Thyroid gland (tissue), 4 donors: ENCODE results near the gene KMO. TPM values are rescaled to one million over a fixed set of nuclear protein-coding genes. Genes with fewer than 3 reads are reported as not detected.

Source experiments
- DNase-seq, 2 donors: peaks; one replicate each; pipeline ENCODE4 v3.0.0-alpha.2; 2019
- H3K27ac ChIP-seq, 3 donors: fragments of 200-600 bp; sonication (generic); 1 replicate in 2 of 3; 2 replicates in 1 of 3; pipeline ENCODE4 v1.5.1; 2016 to 2019; ENCODE audit warnings: mild to moderate bottlenecking in 1 of 3, moderate library complexity in 1 of 3
- H3K27me3 ChIP-seq: fragments of 200-600 bp; sonication (generic); one replicate; pipeline ENCODE4 v1.5.1; 2019
- H3K36me3 ChIP-seq, 2 donors: fragments of 200-600 bp; sonication (generic); one replicate each; pipeline ENCODE4 v1.5.1; 2016 to 2019
- H3K4me1 ChIP-seq, 2 donors: fragments of 200-600 bp; sonication (generic); one replicate each; pipeline ENCODE4 v1.5.1; 2017 to 2019
- H3K4me3 ChIP-seq, 3 donors: fragments of 200-600 bp; sonication (generic); replicated peaks in 1 of 3; 1 replicate in 2 of 3; 2 replicates in 1 of 3; pipeline ENCODE4 v1.5.1; 2016; ENCODE audit warnings: mild to moderate bottlenecking in 1 of 3
- H3K9me3 ChIP-seq: fragments of 200-600 bp; sonication (generic); one replicate; pipeline ENCODE4 v1.5.1; 2017
- CTCF ChIP-seq, 6 experiments: fragments of 200-600 bp in 3 of 6; fragments of 450-650 bp in 3 of 6; sonication (generic) in 3 of 6; IDR thresholded peaks; one replicate each; pipeline ENCODE4 v1.5.1; 2016 to 2019; ENCODE audit warnings: antibody characterized with exemption in 6 of 6, mild to moderate bottlenecking in 2 of 6, inconsistent platforms in 1 of 6, moderate library complexity in 1 of 6
- POLR2A ChIP-seq, 2 donors: fragments of 450-650 bp; IDR thresholded peaks; one replicate each; pipeline ENCODE4 v1.6.1; 2017; ENCODE audit warnings: antibody characterized with exemption in 2 of 2, mild to moderate bottlenecking in 2 of 2, moderate library complexity in 1 of 2
- WGBS, 2 donors: methylation state at CpG; one replicate each; pipeline ENCODE4 v1.1.5; 2017; 5-methylcytosine and 5-hydroxymethylcytosine counted together
- intact Hi-C: fragments of 100-400 bp; cut with DNase I; formaldehyde crosslinking; loops from one replicate; pipeline ENCODE4 v1.15.1; 2023
- total RNA-seq, 4 donors: library from RNA; depleted of rRNA; stranded (reverse); fragments of >200 nt; gene quantifications; one replicate each; pipeline ENCODE4 v1.2.3, GENCODE V29; 2016

KMO gene
- total RNA-seq, 4 donors from 2014 or later: 0.27 to 2.3 (median 0.39) TPM; not detected in 1

GRCh38 chr1:241533326-241534115 lies 1.3 kb downstream of the KMO start:
- no peaks in the 10 kb centered on the region for H3K27me3 ChIP-seq
- no peak overlapping the region for H3K4me3 ChIP-seq
- 81 to 86% methylated on average over 5 of the region's 5 CpGs for WGBS, 2 donors
- no peak overlapping the region for H3K27ac ChIP-seq
- no peaks in the 10 kb centered on the region for H3K4me1 ChIP-seq
- intact Hi-C loops: loop anchor here (5.0 kb wide), 1 partner anchor 109 kb away; the partner anchor contains the start of genes CHML and OPN3
- TF ChIP-seq POLR2A (IDR thresholded peaks at IDR 0.05) (no peak), CTCF (IDR thresholded peaks at IDR 0.05) (no peak)
- no peaks in the 10 kb centered on the region for H3K9me3 ChIP-seq
- no peak for DNase-seq
- H3K36me3 ChIP-seq: no peaks in the 10 kb centered on the region

GRCh38 chr1:241536304-241536703 lies 4.1 kb downstream of the KMO start:
- intact Hi-C loops: no loop called here
- H3K36me3 ChIP-seq: no peaks in the 10 kb centered on the region
- no peaks in the 10 kb centered on the region for H3K9me3 ChIP-seq
- no peak for TF ChIP-seq POLR2A (IDR thresholded peaks at IDR 0.05)
- TF ChIP-seq CTCF (IDR thresholded peaks at IDR 0.05): no peak
- WGBS, 2 donors: 59 to 67% methylated on average over 1 of the region's 1 CpG
- no peak overlapping the region for H3K4me3 ChIP-seq
- no peaks in the 10 kb centered on the region for H3K4me1 ChIP-seq
- DNase-seq: no peak
- no peak overlapping the region for H3K27ac ChIP-seq
- no peaks in the 10 kb centered on the region for H3K27me3 ChIP-seq

- no peak for DNase-seq
Observed at GRCh38 chr1:241536969-241537368, 4.8 kb downstream of the KMO start.

GRCh38 chr1:241542199-241542907 lies 10.2 kb downstream of the KMO start:
- no peaks in the 10 kb centered on the region for H3K4me1 ChIP-seq
- TF ChIP-seq POLR2A (IDR thresholded peaks at IDR 0.05): no peak
- no peak for TF ChIP-seq CTCF (IDR thresholded peaks at IDR 0.05)
- 84 to 88% methylated on average over 7 of the region's 7 CpGs for WGBS, 2 donors
- H3K4me3 ChIP-seq: no peak overlapping the region
- DNase-seq: no peak
- intact Hi-C loops: no loop called here
- H3K27me3 ChIP-seq: no peaks in the 10 kb centered on the region
- H3K27ac ChIP-seq: no peak overlapping the region
- no peaks in the 10 kb centered on the region for H3K9me3 ChIP-seq
- H3K36me3 ChIP-seq: no peaks in the 10 kb centered on the region

More at GRCh38 chr1:241536969-241537368, 4.8 kb downstream of the KMO start:
- H3K27ac ChIP-seq: no peak overlapping the region
- intact Hi-C loops: no loop called here
- H3K36me3 ChIP-seq: no peaks in the 10 kb centered on the region
- H3K9me3 ChIP-seq: no peaks in the 10 kb centered on the region
- 85 to 87% methylated on average over 2 of the region's 2 CpGs for WGBS, 2 donors
- H3K4me3 ChIP-seq: no peak overlapping the region
- no peaks in the 10 kb centered on the region for H3K4me1 ChIP-seq
- TF ChIP-seq CTCF (IDR thresholded peaks at IDR 0.05) (no peak), POLR2A (IDR thresholded peaks at IDR 0.05) (no peak)
- H3K27me3 ChIP-seq: no peaks in the 10 kb centered on the region

GRCh38 chr1:241548008-241548407 lies 15.8 kb downstream of the KMO start:
- DNase-seq: no peak
- no peaks in the 10 kb centered on the region for H3K27me3 ChIP-seq
- H3K4me1 ChIP-seq: no peaks in the 10 kb centered on the region
- no peaks in the 10 kb centered on the region for H3K9me3 ChIP-seq
- H3K27ac ChIP-seq: no peak overlapping the region
- no peak overlapping the region for H3K4me3 ChIP-seq
- 62 to 82% methylated on average over 2 of the region's 2 CpGs for WGBS, 2 donors
- TF ChIP-seq POLR2A (IDR thresholded peaks at IDR 0.05) (no peak), CTCF (IDR thresholded peaks at IDR 0.05) (no peak)
- intact Hi-C loops: no loop called here
- no peaks in the 10 kb centered on the region for H3K36me3 ChIP-seq
